Hematopoietic multipotent progenitor cell treated with erythropoietin and hydrocortisone succinate and interleukin-3 and kit ligand, for 4 days (in vitro differentiated cells): ENCODE data around the gene RADIL.

Experiments used
- DNase-seq: peaks from one replicate; pipeline ENCODE4 v3.0.0-alpha.2; 2015

The RADIL gene

DNA sequence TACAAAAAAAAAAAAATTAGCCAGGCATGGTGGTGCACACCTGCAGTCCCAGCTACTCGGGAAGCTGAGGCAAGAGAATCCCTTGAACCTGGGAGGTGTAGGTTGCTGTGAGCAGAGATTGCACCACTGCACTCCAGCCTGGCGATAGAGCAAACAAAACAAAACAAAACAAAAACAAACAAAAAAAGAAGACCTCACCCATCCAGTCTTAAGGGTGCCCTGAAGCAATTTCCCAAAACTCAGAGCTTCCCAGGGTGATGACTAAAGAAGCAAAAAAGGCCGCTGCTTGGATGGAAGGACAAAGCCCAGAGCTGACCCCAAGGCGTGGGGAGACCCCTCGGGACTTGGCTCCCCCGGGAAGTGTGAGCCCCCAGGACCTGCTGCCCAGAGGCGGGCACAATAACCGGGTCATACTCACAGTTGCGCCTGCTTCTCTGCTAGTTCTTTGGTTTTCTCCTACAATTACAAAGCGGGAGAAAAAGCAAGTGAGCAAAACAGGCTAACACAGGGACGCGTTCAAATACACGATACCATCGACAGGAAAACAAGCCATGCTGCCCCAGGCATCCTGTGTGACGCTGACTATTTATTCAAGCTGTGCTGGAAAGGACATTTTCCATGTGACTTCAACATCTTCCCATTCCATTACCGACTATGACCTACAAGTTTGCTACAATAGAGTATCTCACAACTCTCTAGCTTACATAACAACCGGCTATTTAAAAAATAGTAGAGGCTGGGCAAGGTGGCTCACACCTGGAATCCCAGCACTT, 51.6 kb downstream of the RADIL start:
- DNase-seq, result no peak

- peak; percentile 93 for DNase-seq
Measured at GRCh38 chr7:4830176-4830575, 53.3 kb downstream of the RADIL start.

- no peak for DNase-seq
Measured at GRCh38 chr7:4828720-4829383, 54.7 kb downstream of the RADIL start.

GRCh38 chr7:4825081-4825480, 58.4 kb downstream of the RADIL start:
- no peak for DNase-seq

GRCh38 chr7:4824120-4824775, 59.3 kb downstream of the RADIL start:
- DNase-seq, result no peak

DNA sequence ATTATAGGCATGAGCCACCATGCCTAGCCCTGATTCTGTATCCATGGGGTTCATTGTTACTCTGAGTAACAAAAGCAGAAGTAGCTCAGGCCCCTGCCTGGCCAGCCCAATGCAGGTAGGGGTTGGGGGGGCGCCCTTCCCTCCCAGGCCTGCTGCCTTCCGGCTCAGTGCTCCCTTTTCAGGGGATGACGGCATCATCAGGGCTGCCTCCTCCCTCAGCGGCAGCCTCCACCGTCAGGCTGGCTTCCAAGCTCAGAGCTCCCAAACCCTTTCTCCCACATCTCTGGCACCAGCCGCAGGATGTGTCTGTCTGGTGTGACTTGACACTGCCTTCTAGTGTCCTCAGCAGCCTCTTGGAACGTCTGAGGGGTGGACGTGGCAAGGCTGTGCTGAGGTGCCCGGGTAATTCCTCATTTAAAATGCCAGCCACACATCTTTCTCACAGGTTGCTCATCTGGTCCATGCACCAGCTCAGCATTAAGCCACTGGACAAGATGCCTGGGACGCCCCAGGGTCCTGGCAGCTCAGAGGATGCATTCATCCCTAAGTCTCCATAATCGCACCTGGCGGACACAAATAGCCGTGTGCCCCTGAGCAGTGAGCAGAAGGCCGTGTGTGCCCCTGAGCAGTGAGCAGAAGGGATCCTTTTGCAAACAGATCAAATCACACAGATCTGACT, 59.9 kb downstream of the RADIL start:
- DNase-seq, result no peak

GRCh38 chr7:4822677-4823076, 60.8 kb downstream of the RADIL start:
- DNase-seq, result no peak

DNA sequence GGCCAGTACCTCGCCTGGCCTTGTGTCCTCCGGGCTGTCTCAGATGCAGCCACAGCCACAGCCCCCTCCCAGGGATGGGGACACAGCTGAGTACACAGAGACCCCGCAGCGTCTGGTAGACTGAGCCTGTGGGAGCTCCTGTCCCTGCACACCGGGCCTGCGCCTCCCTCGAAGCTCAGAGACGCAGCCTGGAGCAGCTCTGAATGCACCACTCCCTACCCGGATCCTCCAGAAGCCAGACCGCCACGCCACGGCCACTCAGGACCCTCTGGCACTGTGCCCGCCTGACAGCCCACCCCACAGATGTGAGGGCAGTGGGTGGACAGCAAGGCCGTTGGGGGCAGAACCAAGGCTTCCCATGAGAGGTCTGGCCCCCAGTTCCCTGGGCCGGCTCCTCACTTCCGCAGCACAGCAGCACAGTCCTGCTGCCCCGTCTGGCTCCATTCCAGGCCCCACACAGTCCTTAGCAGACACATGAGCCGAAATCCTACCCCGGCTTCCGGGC, 62.5 kb downstream of the RADIL start:
- DNase-seq, result no peak

DNA sequence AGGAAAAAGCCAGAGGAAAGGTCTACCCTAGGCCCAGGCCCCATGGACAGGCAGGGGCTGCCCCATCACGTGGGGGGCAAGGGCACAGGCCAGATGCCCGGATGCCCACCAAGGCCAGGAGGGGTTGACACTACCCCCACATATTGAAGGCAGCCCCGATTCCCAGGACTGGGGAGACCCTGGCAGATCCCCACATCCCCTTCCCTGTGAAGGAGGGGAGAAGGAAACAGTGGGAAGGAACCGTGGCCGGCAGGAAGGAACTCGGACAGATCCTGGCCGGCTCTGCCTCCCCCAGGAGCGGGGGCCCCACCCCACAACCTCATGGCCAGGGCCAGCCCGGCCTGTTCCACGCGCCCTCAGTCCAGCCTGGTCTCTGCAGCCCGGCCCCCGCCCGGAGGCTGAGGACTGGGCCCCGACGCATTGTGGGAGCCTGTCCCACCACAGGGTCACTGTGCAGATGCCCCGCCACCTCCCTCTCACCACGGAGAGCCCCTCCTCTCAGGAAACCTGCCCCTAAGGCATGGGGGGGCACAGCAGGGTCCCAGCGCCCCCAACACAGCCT, 63.0 kb downstream of the RADIL start:
- DNase-seq, result no peak

- no peak for DNase-seq
Measured at GRCh38 chr7:4819560-4820404, 63.7 kb downstream of the RADIL start.

DNA sequence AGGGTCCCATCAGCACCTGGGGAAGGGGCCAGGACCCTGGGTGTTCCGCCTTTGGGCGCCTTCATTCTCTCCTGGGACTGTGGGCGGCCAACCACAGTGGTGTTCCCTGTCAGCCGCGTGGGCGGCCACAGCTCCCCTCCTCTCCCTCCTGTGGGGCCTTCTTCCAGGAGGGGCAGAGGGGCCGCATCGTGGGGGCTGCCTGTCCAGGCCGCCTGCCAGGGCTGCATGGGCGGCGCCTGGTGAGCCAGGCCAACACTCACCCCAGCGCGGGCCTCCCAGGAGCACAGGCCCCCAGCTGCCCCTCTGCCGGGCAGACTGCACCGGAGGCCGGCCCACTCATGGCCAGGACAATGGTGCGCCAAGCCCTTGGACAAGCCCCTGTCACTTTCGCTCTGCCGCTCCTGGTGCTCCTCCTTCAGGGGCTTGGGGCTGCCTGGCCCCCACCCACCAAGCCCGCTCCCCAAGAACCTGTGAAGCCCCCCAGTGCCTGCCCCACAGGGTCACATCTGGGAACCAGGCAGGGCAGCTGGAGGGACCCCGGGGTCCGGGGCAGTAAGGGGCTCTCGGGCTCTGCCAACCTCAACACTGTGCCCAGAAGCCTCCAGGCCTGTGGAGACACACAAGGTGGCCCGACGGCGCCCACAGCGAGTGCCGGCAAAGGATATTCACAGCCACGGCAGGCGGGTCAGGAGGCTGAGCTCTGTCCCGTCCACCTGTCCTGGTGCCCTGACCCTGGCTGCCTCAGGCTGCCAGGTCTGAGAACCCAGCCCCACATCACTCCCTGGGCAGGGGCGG, 65.3 kb downstream of the RADIL start:
- no peak for DNase-seq

DNA sequence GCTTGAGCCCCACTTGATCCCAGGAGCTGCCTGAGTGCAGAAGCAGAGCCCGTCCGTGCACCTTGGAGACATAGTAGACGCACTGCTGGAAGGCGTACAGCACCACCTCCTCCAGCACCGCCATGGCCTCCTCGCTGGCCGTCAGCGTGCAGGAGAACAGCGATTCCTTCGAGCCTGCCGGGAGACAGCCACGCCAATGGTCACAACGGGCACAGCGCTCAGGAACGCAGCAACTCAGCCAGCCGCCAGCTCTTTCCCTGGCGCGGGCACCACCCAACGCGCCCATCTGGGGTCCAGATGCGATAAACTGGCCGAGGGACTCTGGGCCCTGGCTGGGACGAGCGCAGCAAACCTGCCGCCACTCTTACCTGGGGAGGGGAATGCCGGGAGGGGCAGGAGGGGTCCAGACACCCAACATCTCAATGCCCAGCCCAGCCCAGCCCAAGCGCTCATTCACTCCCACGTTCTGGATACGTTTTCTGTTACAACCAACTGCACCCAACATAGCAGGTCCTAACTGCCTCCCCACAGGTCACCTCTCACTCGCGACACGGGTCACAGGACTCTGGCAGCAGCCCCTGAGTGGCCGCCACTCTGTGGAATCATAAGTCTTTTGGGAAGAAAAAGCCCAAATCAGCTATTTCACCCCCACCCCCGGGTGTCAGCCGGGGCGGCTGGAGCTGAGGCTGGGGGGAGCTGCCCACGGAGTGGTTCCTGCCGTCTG, 66.2 kb downstream of the RADIL start:
- DNase-seq, result no peak

- no peak for DNase-seq
Measured at GRCh38 chr7:4816419-4817080, 67.0 kb downstream of the RADIL start.

DNA sequence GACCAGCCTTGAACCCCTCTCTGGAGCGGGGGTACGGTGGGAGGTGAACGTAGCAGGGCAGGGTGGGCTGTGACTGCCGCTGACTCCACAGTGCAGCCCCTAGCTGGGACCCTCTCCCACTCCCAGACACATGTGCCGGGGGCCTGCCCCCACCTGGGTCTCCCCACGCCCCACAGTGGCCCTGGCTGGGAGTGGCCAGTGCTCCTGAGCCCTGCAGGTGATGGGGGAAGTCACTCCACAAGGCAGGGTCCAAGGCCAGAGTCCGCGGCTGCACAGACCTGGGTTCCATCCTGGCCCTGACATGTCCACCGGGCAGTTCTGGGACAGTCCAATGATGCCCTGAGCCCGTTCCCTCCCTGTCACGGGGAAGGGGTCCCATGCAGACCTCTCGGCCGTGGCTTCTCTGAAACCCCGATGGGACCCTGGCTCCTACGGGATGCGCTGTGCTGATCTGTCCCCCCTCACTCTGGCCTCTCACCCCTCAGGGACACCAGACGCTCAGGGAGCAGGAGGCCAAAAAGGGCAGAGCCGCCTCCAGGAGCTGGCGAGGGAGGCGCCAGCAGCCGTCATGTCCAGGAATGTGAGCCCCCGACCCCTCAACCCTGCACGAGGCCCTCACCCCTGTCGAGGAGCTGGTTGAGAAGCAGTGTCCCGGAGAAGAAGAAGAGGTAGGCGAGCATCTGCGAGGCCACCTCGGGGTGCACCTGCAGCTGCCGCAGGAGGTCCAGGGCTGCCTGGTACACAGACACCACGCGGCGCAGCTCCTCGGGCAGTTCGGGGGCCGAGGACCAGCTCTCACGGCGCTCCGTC, 67.7 kb downstream of the RADIL start:
- DNase-seq, result no peak

DNA sequence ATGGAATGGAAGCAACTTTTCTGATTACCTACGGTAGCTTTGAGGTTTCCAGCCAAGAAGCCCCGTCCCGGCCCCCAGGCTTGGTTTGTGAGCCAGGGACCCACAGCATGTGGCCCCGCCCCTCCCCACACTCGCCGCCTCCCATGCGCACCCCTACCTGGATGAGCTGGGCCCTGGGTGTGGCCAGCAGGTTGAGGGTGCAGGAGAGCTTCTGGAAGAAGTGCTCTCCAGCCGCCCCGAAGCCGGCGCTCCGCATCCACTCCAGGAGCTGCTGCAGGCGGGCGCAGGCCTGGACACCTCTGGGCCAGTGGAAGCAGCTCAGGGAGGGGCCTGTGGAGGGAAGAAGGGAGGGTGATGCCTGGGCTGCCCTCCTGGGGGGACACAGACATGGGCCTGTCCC, 68.4 kb downstream of the RADIL start:
- DNase-seq, result no peak

DNA sequence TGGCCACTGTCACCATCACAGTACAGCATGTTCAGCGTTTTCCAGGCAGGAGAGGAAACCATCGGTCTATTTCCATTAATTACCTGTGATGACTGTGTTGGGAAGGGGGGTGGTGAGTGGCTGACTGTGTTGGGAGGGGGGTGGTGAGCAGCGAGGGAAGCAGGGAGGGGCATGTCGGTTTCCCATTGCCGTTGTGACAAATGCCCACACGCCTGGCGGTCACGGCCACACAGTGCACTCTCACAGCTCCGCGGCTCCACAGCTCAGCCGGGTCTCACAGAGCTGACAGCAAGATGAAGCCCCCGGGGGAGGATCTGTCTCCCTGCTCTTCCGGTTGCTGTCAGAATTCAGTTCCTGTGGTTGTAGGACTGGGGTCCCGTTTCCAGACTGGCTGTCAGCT, 69.1 kb downstream of the RADIL start:
- peak; percentile 55 for DNase-seq

GRCh38 chr7:4809666-4810065, 73.8 kb downstream of the RADIL start:
- DNase-seq, result no peak

- DNase-seq, result peak; percentile 74
Measured at GRCh38 chr7:4809091-4809591, 74.4 kb downstream of the RADIL start.

- no peak for DNase-seq
Measured at GRCh38 chr7:4808565-4808964, 75.0 kb downstream of the RADIL start.
